AG04450 (cell line): ENCODE data around the gene PICK1. TPM values are rescaled to one million over a fixed set of nuclear protein-coding genes. Genes with fewer than 3 reads are reported as not detected.

ENCODE experiments used
- CTCF ChIA-PET: fragments of 300-600, 350-600 bp; formaldehyde crosslinking; extraction: SDS; loops from one replicate; lab custom pipeline; 2022; ENCODE audit warnings: antibody characterized with exemption, inconsistent platforms; lab: Charles Lee
- POLR2A ChIA-PET: fragments of 350-600 bp; formaldehyde crosslinking; extraction: SDS; loops from one replicate; lab custom pipeline; 2021; ENCODE audit warnings: antibody characterized with exemption, inconsistent platforms; lab: Yijun Ruan, JAX
- DNase-seq: peaks from one replicate; pipeline ENCODE4 v3.0.0-alpha.2; 2011; ENCODE audit warnings: low read depth, low spot score
- H3K27ac ChIP-seq: one replicate; pipeline ENCODE4 v1.5.1; 2012; ENCODE audit warnings: low read depth, low read length, control low read depth
- H3K27me3 ChIP-seq: one replicate; pipeline ENCODE4 v1.6.0; 2012; ENCODE audit warnings: low read length; ENCODE audit not compliant: control insufficient read depth, insufficient read depth
- H3K4me3 ChIP-seq: 2 replicates; pipeline ENCODE4 v1.5.1; 2011; ENCODE audit warnings: mild to moderate bottlenecking, low read depth, low read length, control low read depth
- H3K9me3 ChIP-seq: 2 replicates; pipeline ENCODE4 v1.5.1; 2012; ENCODE audit warnings: low read length; ENCODE audit not compliant: control insufficient read depth, insufficient read depth
- polyA plus RNA-seq: library from polyadenylated mRNA; depleted of rRNA; stranded (reverse); fragments of >200 nt; gene quantifications from 2 replicates; pipeline ENCODE4 v1.2.3, GENCODE V29; 2011
- TF ChIP-seq, protein P1 (sequence below): IDR thresholded peaks from 2 replicates; pipeline ENCODE4 v1.5.1; 2011; ENCODE audit warnings: low read depth, low read length, control low read depth, inconsistent platforms

Gene PICK1
- polyA plus RNA-seq, 1 experiment: 11.5 TPM

DNA sequence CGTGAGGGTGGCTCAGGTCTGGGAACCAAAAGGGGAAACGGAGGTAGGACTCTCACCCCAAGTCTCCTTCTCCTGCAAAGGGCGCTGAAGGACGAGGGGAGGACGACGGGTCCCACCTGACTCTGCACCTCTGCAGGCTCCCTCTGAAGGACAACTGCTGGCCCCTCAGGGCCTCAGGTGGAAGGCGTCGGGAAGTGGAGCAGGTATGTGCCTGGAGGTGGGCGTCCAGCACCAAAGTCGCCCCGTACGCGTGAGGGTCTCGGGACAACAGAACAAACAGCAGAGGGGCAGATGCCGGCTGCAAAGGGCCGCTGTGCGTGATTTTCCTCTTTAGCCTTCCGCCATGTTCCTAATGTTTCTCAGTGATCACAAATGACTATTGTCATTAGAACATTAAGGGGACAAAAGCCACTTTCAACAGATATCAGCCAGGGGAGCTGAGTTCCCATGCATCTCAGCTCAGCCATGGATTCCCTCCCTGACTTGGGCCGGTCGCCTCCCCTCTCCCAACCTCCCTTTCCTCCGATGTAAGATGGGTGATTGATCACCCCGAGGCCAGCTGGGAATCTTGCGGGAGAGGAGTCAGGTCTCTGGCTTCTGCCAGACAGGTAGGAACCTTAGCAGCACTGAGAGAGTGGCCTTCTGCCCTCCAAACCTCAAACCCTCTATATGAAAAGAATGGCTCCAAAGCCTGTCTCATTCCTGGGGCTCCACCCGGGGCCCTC lies 25.9 kb downstream of the PICK1 start:
- no peaks in the 10 kb centered on the region; the same call in 1 of the 2 replicates for H3K9me3 ChIP-seq
- no peak for DNase-seq
- peaks cover 48% of the 10 kb centered on the region for H3K27me3 ChIP-seq
- ChIA-PET CTCF (no interaction called here), POLR2A (no interaction called here)
- H3K4me3 ChIP-seq: no peak overlapping the region
- H3K27ac ChIP-seq: no peak overlapping the region
- TF ChIP-seq, protein P1, sequence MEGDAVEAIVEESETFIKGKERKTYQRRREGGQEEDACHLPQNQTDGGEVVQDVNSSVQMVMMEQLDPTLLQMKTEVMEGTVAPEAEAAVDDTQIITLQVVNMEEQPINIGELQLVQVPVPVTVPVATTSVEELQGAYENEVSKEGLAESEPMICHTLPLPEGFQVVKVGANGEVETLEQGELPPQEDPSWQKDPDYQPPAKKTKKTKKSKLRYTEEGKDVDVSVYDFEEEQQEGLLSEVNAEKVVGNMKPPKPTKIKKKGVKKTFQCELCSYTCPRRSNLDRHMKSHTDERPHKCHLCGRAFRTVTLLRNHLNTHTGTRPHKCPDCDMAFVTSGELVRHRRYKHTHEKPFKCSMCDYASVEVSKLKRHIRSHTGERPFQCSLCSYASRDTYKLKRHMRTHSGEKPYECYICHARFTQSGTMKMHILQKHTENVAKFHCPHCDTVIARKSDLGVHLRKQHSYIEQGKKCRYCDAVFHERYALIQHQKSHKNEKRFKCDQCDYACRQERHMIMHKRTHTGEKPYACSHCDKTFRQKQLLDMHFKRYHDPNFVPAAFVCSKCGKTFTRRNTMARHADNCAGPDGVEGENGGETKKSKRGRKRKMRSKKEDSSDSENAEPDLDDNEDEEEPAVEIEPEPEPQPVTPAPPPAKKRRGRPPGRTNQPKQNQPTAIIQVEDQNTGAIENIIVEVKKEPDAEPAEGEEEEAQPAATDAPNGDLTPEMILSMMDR: no peak

DNA sequence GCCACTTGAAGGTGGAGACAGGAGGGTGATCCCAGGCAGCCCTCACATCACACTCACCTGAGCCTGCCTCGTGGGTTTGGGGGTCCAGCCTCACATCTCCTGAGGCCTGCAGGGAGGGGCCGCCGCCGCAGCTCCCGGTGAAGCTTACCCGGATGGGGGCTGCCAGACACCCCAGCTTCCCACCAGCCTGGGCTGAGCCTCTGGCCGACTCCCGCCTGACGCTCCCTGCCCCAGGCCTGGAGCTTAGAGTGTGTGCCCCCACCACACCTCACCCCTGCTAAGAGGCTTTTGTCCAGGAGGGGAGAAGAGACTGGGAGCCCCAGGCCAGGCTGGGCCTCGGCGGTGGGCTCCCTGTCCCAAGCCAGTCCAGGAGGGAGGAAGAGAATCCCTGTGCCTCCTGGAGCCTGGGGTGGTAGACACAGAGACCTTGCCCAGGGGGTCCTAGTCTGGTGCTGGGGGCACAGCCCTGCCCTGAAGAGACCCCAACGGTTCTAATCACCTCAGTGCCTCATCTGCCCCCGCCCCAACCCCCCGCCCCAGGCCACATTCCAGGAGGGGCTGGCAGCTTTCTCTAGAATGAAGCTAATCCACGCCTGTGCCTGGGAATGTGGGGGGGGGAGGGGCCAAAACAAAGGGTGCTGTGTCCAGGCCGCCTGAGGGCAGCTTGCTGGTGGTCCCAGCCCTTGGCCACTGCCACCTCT lies 26.9 kb downstream of the PICK1 start, which contains the start of gene SLC16A8:
SLC16A8 (minus strand) TSS at position 254 of the 701 bp plus-strand sequence. CDS start 1,311 bp downstream, outside the sequence.
- Histone ChIP-seq H3K4me3 (no peak within 1 kb of the TSS), H3K27ac (no peak within 1 kb of the TSS), H3K9me3 (no peaks in the 10 kb centered on the region; the same call in 1 of the 2 replicates), H3K27me3 (peaks cover 54% of the 10 kb centered on the region)
- no peak for DNase-seq
- TF ChIP-seq, protein P1: no peak
- POLR2A ChIA-PET: no interaction called here
- CTCF ChIA-PET: interaction anchor here (0.5 to 0.6 kb wide), 2 partner anchors 10 to 278 kb away, joined by 4 to 5 read pairs; no protein-coding TSS in a partner anchor

DNA sequence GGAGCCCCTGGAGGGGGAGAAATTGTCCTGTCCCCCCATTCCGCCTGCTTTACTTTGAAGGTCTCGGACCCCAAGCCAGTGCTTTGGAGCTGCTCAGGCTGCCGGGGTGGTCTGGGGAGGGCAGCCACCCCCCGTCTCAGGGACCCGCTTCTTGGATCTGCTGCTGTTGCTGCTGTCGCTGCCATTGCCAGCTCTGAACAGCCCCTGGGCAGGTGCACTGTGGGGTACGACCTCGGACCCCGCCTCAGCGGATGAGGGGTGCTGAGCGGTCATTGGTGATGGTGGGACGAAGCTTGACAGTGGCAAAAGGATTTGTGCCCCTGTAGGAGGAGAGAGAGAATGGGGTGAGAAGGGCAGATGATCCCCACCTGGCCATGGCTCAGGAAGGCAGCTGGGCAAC lies 27.9 kb downstream of the PICK1 start:
- CTCF ChIA-PET: interaction anchor here (0.5 kb wide), 1 partner anchor 11 kb away, joined by 4 read pairs; no protein-coding TSS in a partner anchor

DNA sequence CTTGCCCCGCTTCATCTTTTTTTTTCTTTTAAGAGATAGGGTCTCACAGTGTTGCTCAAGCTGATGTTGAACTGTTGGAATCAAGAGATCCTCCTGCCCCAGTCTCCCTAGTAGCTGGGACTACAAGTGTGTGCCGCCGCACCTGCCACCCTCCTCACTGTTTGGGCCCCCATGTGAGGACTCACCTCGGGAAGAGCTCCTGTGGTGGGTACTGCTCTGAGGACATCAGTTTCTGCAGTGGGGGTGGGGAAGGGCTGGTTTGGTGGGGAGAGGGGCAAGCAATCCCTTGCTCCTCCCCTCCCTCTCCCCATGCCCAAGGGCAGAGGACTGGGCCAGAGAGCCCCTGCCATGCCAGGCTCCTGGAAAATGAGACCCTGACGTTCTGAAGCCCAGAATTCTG lies 28.3 kb downstream of the PICK1 start:
- no peak for DNase-seq
- TF ChIP-seq, protein P1: no peak
- no peak overlapping the region for H3K27ac ChIP-seq
- no peak overlapping the region for H3K4me3 ChIP-seq
- H3K27me3 ChIP-seq: peaks cover 51% of the 10 kb centered on the region
- ChIA-PET POLR2A (no interaction called here), CTCF (no interaction called here)
- H3K9me3 ChIP-seq: no peaks in the 10 kb centered on the region; the same call in 1 of the 2 replicates

More for the DNA sequence above, 27.9 kb downstream of the PICK1 start:
- peaks cover 53% of the 10 kb centered on the region for H3K27me3 ChIP-seq
- POLR2A ChIA-PET: no interaction called here
- TF ChIP-seq, protein P1: no peak
- H3K9me3 ChIP-seq: no peaks in the 10 kb centered on the region; the same call in 1 of the 2 replicates
- H3K4me3 ChIP-seq: no peak overlapping the region
- no peak for DNase-seq
- no peak overlapping the region for H3K27ac ChIP-seq
